ENCODE results near the gene RANGAP1.

Gene RANGAP1

DNA sequence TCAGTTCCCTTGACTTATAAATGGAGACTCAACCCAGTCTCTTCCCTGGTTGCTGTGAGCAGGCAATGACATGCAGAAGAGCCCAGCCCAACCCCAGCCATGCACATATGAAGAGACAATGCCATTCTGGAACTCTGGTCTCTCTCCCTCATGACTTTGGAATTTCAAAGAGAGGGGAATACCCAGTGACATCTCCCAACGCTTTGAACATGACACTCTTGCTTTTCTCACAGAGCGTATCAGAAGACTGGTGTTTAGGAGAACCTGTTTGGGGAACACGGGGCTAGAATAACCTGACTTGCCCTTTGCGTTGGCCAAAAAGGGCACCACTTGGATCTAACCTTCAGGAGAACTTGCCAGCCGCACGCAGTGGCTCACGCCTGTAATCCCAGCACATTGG, 12.9 kb downstream of the RANGAP1 start:
- no peaks in the 10 kb centered on the region for H3K27me3 ChIP-seq (ENCODE audit: insufficient read depth, low read length, poor library complexity, severe bottlenecking)
- no peaks in the 10 kb centered on the region for H3F3A ChIP-seq (ENCODE audit: low read depth)
- no peaks in the 10 kb centered on the region for H4K20me1 ChIP-seq (ENCODE audit: insufficient read depth, low read length, poor library complexity, severe bottlenecking)
- no peak overlapping the region for H3K4me2 ChIP-seq (ENCODE audit: low read depth, low read length, poor library complexity, severe bottlenecking)
- no peaks in the 10 kb centered on the region for H3K9me3 ChIP-seq (ENCODE audit: insufficient read depth, low read depth, low read length)
- no peak overlapping the region for H3K4me3 ChIP-seq (ENCODE audit: low read length, poor library complexity, severe bottlenecking)
- H3K9me2 ChIP-seq (replicated peaks; ENCODE audit: low read depth, low read length), result no peaks in the 10 kb centered on the region
- no peaks in the 10 kb centered on the region for H3K4me1 ChIP-seq (ENCODE audit: insufficient read depth, low read length, poor library complexity, severe bottlenecking)
- no peaks in the 10 kb centered on the region for H3K79me2 ChIP-seq (ENCODE audit: insufficient read depth, low read length)
- H2AFZ ChIP-seq (ENCODE audit: low read length), result no peak overlapping the region
- no peak overlapping the region for H3K9ac ChIP-seq (ENCODE audit: low read depth, low read length, poor library complexity, severe bottlenecking)
- TF ChIP-seq EZH2phosphoT487 (IDR thresholded peaks at IDR 0.05; ENCODE audit: borderline replicate concordance), result no peak
- TF ChIP-seq, protein P1, sequence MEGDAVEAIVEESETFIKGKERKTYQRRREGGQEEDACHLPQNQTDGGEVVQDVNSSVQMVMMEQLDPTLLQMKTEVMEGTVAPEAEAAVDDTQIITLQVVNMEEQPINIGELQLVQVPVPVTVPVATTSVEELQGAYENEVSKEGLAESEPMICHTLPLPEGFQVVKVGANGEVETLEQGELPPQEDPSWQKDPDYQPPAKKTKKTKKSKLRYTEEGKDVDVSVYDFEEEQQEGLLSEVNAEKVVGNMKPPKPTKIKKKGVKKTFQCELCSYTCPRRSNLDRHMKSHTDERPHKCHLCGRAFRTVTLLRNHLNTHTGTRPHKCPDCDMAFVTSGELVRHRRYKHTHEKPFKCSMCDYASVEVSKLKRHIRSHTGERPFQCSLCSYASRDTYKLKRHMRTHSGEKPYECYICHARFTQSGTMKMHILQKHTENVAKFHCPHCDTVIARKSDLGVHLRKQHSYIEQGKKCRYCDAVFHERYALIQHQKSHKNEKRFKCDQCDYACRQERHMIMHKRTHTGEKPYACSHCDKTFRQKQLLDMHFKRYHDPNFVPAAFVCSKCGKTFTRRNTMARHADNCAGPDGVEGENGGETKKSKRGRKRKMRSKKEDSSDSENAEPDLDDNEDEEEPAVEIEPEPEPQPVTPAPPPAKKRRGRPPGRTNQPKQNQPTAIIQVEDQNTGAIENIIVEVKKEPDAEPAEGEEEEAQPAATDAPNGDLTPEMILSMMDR (conservative IDR thresholded peaks at IDR 0.05; ENCODE audit: low read length), result no peak
- peaks cover 69% of the 10 kb centered on the region; the same call in 1 of the 2 replicates for H3K36me3 ChIP-seq (ENCODE audit: insufficient read depth, low read length)

DNA sequence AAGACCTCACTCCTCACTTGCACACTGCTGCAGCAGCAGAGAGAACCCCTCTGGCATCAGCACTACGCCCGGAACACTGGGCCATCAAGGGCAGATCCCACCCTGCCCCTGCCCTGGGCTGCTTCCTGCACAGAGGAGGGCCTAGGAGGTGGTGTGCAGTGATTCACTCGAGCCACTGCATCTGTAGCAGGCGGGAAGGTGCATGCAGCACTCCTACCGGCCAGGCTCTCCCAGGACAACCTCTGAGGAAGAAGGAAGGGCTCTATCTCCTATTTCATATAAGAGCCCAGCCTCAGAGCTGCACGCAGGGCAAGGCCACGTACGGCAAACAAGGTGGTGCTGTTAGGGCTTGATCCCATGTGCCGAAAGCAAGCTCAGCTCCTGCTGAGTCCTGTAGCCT, 14.2 kb downstream of the RANGAP1 start:
- Histone ChIP-seq H3K4me3 (ENCODE audit: low read length, poor library complexity, severe bottlenecking) (no peak overlapping the region), H3F3A (ENCODE audit: low read depth) (no peaks in the 10 kb centered on the region), H4K20me1 (ENCODE audit: insufficient read depth, low read length, poor library complexity, severe bottlenecking) (no peaks in the 10 kb centered on the region), H3K9me2 (replicated peaks; ENCODE audit: low read depth, low read length) (no peaks in the 10 kb centered on the region), H3K36me3 (ENCODE audit: insufficient read depth, low read length) (peaks cover 70% of the 10 kb centered on the region; the same call in 1 of the 2 replicates), H3K9ac (ENCODE audit: low read depth, low read length, poor library complexity, severe bottlenecking) (no peak overlapping the region), H3K4me1 (ENCODE audit: insufficient read depth, low read length, poor library complexity, severe bottlenecking) (no peaks in the 10 kb centered on the region), H3K4me2 (ENCODE audit: low read depth, low read length, poor library complexity, severe bottlenecking) (no peak overlapping the region), H2AFZ (ENCODE audit: low read length) (no peak overlapping the region), H3K79me2 (ENCODE audit: insufficient read depth, low read length) (no peaks in the 10 kb centered on the region), H3K9me3 (ENCODE audit: insufficient read depth, low read depth, low read length) (no peaks in the 10 kb centered on the region), H3K27me3 (ENCODE audit: insufficient read depth, low read length, poor library complexity, severe bottlenecking) (no peaks in the 10 kb centered on the region)
- TF ChIP-seq EZH2phosphoT487 (IDR thresholded peaks at IDR 0.05; ENCODE audit: borderline replicate concordance), result no peak
- TF ChIP-seq, protein P1 (conservative IDR thresholded peaks at IDR 0.05; ENCODE audit: low read length), result no peak

DNA sequence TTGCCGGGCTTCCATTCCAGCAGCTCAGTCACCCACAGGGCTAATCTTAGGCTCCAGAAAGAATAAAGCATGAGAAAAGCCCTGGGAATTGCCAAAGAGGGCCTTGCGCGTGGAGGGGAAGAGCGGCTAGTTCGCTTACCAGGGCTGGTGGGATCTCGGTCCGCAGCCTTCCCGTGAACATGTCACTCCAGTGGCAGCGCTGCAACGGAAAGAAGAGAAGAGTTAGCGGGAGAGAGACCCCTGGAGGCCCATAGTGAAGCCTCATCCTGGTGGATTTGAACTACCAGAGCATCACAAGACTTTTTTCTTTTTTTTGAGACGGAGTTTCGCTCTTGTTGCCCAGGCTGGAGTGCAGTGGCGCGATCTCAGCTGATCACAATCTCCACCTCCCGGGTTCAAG, 18.0 kb downstream of the RANGAP1 start:
- Histone ChIP-seq H3F3A (ENCODE audit: low read depth) (no peaks in the 10 kb centered on the region), H2AFZ (ENCODE audit: low read length) (no peak overlapping the region), H4K20me1 (ENCODE audit: insufficient read depth, low read length, poor library complexity, severe bottlenecking) (no peaks in the 10 kb centered on the region), H3K4me1 (ENCODE audit: insufficient read depth, low read length, poor library complexity, severe bottlenecking) (no peaks in the 10 kb centered on the region), H3K27me3 (ENCODE audit: insufficient read depth, low read length, poor library complexity, severe bottlenecking) (no peaks in the 10 kb centered on the region), H3K4me3 (ENCODE audit: low read length, poor library complexity, severe bottlenecking) (no peak overlapping the region), H3K79me2 (ENCODE audit: insufficient read depth, low read length) (no peaks in the 10 kb centered on the region), H3K4me2 (ENCODE audit: low read depth, low read length, poor library complexity, severe bottlenecking) (no peak overlapping the region), H3K36me3 (ENCODE audit: insufficient read depth, low read length) (peaks cover 78% of the 10 kb centered on the region; the same call in 1 of the 2 replicates), H3K9me3 (ENCODE audit: insufficient read depth, low read depth, low read length) (no peaks in the 10 kb centered on the region), H3K9ac (ENCODE audit: low read depth, low read length, poor library complexity, severe bottlenecking) (no peak overlapping the region), H3K9me2 (replicated peaks; ENCODE audit: low read depth, low read length) (no peaks in the 10 kb centered on the region)
- no peak for TF ChIP-seq EZH2phosphoT487 (IDR thresholded peaks at IDR 0.05; ENCODE audit: borderline replicate concordance)
- TF ChIP-seq, protein P1 (conservative IDR thresholded peaks at IDR 0.05; ENCODE audit: low read length), result no peak
